GM18519 (cell line): ENCODE data around the gene KPNA5.
A peak's percentile ranks its signal among the peaks of the same experiment; 100 is the strongest.
"Not testable (repeated sequence)": the region's sequence is repeated elsewhere in the genome, so short reads cannot be mapped to it uniquely, and the experiment has no call there.

ENCODE experiments used
- ATAC-seq: cut with Tn5 transposase; IDR thresholded peaks from one replicate; pipeline ENCODE4 v1.9.1; 2021; ENCODE audit warnings: mild to moderate bottlenecking, moderate library complexity; ENCODE audit not compliant: unreplicated experiment, low FRiP score

Gene KPNA5

GRCh38 chr6:116680880-116681672 lies at the start of gene KPNA5:
Gene KPNA5 (plus strand): TSS chr6:116681211. CDS start chr6:116681335, 124 bp downstream.
- ATAC-seq, result peak; percentile 95

GRCh38 chr6:116631379-116631990 lies 49.5 kb upstream of the KPNA5 start:
- ATAC-seq, result no peak

- ATAC-seq, result no peak
These were observed 47.3 kb upstream of the KPNA5 start for GRCh38 chr6:116633685-116634084.

DNA sequence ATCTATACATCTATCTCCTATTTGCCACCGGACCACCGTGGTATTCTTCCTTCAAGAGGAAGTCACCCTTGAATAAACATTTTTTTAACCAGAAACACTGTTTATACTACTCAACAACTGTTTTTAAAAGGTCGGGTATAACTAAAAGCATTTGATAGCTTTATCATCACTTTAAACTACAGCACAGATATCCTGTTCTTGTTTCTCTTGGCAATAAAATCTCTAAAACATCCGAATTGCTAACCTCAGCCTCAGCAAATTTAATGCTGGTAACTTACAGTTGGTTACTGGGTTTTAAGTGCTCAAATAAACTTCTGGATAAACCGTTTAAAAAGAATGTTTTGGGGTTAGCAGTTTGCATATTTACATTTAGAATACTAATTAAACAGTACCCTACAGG lies 32.9 kb upstream of the KPNA5 start:
- no peak for ATAC-seq

GRCh38 chr6:116649129-116649528 lies 31.9 kb upstream of the KPNA5 start:
- no peak for ATAC-seq

DNA sequence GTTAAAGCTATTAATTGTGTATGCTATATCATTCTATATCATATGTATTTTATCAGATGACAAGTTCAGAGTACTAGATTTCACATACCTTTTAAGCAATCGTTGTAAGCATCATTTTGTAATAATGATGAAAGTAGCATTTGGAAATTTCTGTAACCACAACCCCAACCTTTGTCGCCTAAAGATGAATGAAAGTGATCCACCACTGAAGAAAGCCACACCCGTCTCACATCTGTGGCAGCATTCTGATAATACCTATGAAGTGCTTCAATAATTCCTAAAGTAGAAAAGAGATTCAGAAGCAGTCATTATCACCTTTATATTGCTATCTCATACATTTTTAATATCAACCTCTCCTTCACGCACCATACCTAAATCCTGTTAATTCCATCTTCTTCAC lies 29.1 kb upstream of the KPNA5 start:
- ATAC-seq, result no peak

DNA sequence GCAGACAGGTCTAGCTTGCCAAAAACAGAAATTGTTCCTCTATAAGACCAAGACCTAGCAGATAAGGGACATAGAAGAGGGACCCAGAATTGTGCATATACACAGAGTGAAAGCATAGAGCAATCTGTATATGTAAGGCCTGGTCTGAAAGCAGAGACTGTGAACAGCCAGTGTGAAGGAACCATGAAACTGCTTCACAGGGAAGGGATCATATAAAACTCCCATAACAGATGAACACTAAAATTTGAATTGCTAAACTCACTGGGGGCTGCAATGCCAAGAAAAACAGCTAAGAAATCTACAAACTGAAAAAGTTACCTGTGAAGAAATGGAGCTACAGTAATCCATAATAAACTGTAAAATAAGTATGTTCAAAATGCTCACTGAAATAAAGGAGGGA lies 19.4 kb upstream of the KPNA5 start:
- ATAC-seq, result no peak

DNA sequence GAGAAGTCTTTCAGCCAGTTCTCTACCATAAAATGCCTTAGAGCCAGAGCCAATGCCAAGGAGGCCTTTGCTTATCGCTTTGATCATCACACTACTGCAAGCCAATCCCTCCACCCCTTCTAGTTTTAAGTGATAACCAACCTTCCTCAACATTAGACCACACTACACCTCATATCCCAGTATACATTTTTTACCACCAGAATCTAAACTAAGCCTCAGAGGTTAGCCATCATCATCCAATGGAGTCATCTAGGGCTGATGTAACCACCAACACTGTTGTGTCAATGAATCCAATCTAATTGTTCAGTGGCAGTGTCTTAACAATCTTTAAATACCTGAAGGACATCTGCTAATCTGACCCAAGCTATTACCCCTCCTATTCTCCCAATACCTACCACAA lies 18.8 kb upstream of the KPNA5 start:
- ATAC-seq, result no peak

DNA sequence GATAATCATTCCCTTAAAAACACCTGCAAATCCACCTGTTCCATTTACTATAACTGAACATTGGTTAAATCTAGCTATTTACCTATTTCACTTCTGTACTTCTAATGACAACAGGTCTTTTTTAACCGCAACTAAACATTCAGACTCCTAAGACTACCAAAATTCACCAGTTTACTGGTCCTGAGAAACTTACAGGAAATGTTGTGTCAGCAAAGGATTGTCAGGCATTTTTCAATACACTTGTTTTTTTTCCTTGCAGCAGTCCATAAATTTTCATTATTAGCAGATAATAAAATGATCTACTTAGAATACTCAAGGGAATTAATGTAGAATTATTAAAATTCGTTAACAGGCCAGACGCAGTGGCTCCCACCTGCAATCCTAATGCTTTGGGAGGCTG lies 17.7 kb upstream of the KPNA5 start:
- no peak for ATAC-seq

- not testable (repeated sequence) for ATAC-seq
These were observed 16.8 kb upstream of the KPNA5 start for GRCh38 chr6:116664169-116664568.

- no peak for ATAC-seq
These were observed 15.5 kb upstream of the KPNA5 start for GRCh38 chr6:116665464-116665863.

- peak; percentile 58 for ATAC-seq
These were observed 14.1 kb upstream of the KPNA5 start for GRCh38 chr6:116666869-116667268.

DNA sequence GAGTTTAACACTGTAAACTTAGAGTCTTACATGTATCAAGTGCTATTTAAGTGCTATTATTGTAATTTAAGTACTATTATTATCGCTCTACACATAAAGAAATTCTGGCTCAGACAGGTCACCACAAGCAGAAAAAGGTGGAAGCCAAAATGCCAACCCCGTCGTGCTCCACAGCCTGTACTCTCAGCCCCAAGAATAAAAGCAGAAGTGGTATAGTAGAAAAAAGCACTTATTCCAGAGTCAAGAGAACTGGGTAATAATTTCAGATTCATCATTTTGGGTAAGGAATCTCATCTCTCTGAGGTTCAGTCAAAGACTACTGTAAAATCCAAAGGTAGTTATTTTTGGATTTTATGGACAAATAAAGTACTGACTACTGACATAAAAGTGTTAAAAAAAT lies 13.4 kb upstream of the KPNA5 start:
- no peak for ATAC-seq

- no peak for ATAC-seq
These were observed 8.7 kb upstream of the KPNA5 start for GRCh38 chr6:116672306-116672705.

DNA sequence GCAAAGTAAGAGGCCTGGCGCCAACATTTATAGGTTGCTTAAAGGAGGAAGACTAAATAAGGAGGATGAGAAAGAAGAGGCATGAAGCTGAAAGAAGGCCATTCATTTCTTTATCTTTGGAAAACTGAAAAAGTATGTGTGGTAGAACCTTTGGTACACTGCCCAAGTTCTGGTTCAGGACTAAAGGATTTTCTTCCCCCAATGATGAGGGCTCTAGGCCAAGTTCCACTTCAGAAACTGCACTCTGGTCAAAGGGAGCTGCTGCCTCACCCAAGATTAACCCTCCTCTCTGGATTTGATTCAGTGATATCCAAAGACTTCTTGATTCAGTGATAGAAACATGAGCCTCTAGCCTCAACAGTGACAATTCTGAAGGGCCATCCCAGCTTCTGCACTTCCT lies 5.0 kb upstream of the KPNA5 start:
- ATAC-seq, result no peak

GRCh38 chr6:116682334-116682712 lies 1.3 kb downstream of the KPNA5 start:
- ATAC-seq, result peak; percentile 38

DNA sequence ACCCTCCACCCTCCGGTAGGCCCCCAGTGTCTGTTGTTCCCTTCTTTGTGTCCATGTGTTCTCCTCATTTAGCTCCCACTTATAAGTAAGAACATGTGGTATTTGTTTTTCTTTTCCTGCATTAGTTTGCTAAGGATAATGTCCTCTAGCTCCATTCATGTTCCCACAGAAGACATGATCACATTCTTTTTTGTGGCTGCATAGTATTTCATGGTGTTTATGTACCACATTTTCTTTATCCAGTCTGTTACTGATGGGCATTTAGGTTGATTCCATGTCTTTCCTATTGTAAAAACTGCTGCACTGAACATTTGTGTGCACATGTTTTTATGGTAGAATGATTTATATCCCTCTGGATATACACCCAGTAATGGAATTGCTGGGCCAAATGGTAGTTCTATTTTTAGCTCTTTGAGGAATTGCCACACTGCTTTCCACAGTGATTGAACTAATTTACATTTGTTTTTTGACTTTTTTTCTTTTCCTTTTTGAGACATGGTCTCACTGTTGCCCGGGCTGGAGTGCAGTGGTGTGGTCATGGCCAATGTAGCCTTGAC lies 4.5 kb downstream of the KPNA5 start:
- no peak for ATAC-seq

DNA sequence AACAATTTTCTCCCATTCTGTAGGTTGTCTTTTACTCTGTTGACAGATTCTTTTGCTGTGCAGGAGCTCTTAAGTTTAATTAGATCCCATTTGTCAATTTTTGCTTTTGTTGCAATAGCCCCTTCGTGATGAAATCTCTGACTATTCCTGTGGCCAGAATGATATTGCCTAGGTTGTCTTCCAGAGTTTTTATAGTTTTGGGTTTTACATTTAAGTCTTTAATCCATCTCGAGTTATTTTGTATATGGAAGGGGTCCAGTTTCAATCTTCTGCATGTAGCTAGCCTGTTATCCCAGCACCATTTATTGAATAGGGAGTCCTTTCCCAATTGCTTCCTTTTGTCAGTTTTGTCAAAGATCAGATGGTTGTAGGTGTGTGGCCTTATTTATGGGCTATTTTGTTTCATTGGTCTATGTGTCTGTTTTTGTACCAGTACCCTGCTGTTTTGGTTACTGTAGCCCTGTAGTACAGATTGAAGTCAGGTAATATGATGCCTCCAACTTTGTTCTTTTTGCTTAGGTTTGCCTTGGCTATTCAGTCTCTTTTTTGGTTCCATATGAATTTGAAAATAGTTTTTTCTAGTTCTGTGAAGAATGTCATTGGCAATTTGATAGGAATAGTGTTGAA lies 5.6 kb downstream of the KPNA5 start:
- ATAC-seq, result not testable (repeated sequence)

DNA sequence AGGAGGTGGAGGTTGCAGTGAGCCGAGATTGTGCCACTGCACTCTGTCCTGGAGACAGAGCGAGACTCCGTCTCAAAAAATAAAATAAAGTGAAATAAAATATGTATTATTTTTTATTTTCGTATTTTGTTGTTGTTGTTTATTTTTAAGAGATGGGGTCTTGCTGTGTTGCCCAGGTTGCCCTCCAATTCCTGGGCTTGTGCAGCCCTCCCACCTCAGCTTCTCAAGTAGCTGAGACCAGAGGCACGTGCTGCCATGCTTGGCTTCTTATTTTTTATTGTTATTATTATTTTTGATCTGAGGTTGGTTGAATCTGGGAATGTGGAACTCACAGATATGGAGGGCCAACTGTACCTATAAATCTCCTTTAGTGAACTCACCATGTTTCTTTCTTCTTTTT lies 10.1 kb downstream of the KPNA5 start:
- ATAC-seq, result no peak

DNA sequence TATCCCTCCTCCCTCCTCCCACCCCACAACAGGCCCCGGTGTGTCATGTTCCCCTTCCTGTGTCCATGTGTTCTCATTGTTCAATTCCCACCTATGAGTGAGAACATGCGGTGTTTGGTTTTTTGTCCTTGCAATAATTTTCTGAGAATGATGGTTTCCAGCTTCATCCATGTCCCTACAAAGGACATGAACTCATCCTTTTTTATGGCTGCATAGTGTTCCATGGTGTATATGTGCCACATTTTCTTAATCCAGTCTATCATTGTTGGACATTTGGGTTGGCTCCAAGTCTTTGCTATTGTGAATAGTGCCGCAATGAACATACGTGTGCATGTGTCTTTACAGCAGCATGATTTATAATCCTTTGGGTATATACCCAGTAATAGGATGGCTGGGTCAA lies 11.9 kb downstream of the KPNA5 start:
- ATAC-seq, result not testable (repeated sequence)

DNA sequence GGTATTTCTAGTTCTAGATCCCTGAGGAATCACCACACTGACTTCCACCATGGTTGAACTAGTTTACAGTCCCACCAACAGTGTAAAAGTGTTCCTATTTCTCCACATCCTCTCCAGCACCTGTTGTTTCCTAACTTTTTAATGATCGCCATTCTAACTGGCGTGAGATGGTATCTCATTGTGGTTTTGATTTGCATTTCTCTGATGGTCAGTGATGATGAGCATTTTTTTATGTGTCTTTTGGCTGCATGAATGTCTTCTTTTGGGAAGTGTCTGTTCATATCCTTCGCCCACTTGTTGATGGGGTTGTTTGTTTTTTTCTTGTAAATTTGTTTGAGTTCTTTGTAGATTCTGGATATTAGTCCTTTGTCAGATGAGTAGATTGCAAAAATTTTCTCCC lies 12.3 kb downstream of the KPNA5 start:
- ATAC-seq, result not testable (repeated sequence)
